Activated CD4-positive, alpha-beta T cell treated with anti-CD3 and anti-CD28 coated beads for 36 hours (primary cell): Measurements from ENCODE around the gene PAX7. TPM values are rescaled to one million over a fixed set of nuclear protein-coding genes. Genes with fewer than 3 reads are reported as not detected.

Experiments used
- ATAC-seq: fragments of 200-7000 bp; cut with Tn5 transposase; one replicate; pipeline ENCODE4 v1.10.0; 2021; ENCODE audit warnings: mild to moderate bottlenecking, moderate library complexity
- CTCF ChIA-PET: fragments of 350-600 bp; sonication (Branson Sonifier 250); formaldehyde crosslinking; loops from one replicate; lab custom pipeline; 2021; ENCODE audit warnings: antibody characterized with exemption; lab: Charles Lee
- POLR2A ChIA-PET: fragments of 350-600 bp; sonication (Branson Sonifier 250); formaldehyde crosslinking; loops from one replicate; lab custom pipeline; 2021; ENCODE audit warnings: antibody characterized with exemption, inconsistent platforms; lab: Charles Lee
- DNase-seq: peaks from one replicate; pipeline ENCODE4 v3.0.0-alpha.2; 2020
- H3K27ac Mint-ChIP-seq: one replicate; pipeline ENCODE4 v1.8.0; 2021; ENCODE audit warnings: mixed read lengths
- H3K27me3 Mint-ChIP-seq: one replicate; pipeline ENCODE4 v1.8.0; 2021; ENCODE audit warnings: mixed read lengths
- H3K36me3 Mint-ChIP-seq: one replicate; pipeline ENCODE4 v1.8.0; 2021; ENCODE audit warnings: low read depth, mixed read lengths
- H3K4me1 Mint-ChIP-seq: one replicate; pipeline ENCODE4 v1.8.0; 2021; ENCODE audit warnings: mixed read lengths
- H3K4me3 Mint-ChIP-seq: one replicate; pipeline ENCODE4 v1.8.0; 2021; ENCODE audit warnings: mild to moderate bottlenecking, moderate library complexity, mixed read lengths
- H3K9me3 Mint-ChIP-seq: one replicate; pipeline ENCODE4 v1.8.0; 2021; ENCODE audit warnings: low read depth, mixed read lengths
- intact Hi-C, 2 experiments: fragments of 100-400 bp; cut with DNase I in 1 of 2; cut with micrococcal nuclease in 1 of 2; formaldehyde crosslinking; loops; one replicate each; pipeline versions ENCODE4 v1.14.2 to v1.15.1; 2022 to 2024; cut with DNase I, micrococcal nuclease
- total RNA-seq, 2 experiments: library from RNA; stranded (reverse); gene quantifications; one replicate each; pipeline ENCODE4 v1.2.3, GENCODE V29; 2021

PAX7 gene
- total RNA-seq, 2 experiments from 2014 or later = not detected

- H3K4me1 Mint-ChIP-seq = peaks cover 21% of the 10 kb centered on the region
- intact Hi-C loops = loop anchor here (5.0 to 10.0 kb wide), 3 partner anchors 530 to 1848 kb away; partner anchors contain the start of genes IGSF21 (in 2 of the 2) and CAMK2N1 (in 1 of the 2)
- CTCF ChIA-PET = no interaction called here
Observed at GRCh38 chr1:18636596-18637508, 6.2 kb downstream of the PAX7 start.

GRCh38 chr1:18637511-18637960 is 6.9 kb downstream of the PAX7 start:
- no peaks in the 10 kb centered on the region for H3K36me3 Mint-ChIP-seq
- H3K9me3 Mint-ChIP-seq = no peaks in the 10 kb centered on the region
- DNase-seq = no peak
- intact Hi-C loops = loop anchor here (5.0 to 10.0 kb wide), 3 partner anchors 530 to 1847 kb away; partner anchors contain the start of genes IGSF21 (in 2 of the 2) and CAMK2N1 (in 1 of the 2)
- H3K4me3 Mint-ChIP-seq = no peak overlapping the region
- peaks cover 87% of the 10 kb centered on the region for H3K27me3 Mint-ChIP-seq
- ChIA-PET POLR2A (interaction anchor here (0.6 kb wide), 1 partner anchor 987 kb away, joined by 4 read pairs; no protein-coding TSS in a partner anchor), CTCF (no interaction called here)
- peaks cover 21% of the 10 kb centered on the region for H3K4me1 Mint-ChIP-seq
- ATAC-seq = no peak
- no peak overlapping the region for H3K27ac Mint-ChIP-seq

More at GRCh38 chr1:18636596-18637508, 6.2 kb downstream of the PAX7 start:
- Mint-ChIP-seq H3K4me3 (no peak overlapping the region), H3K27ac (no peak overlapping the region), H3K27me3 (peaks cover 90% of the 10 kb centered on the region), H3K36me3 (no peaks in the 10 kb centered on the region), H3K9me3 (no peaks in the 10 kb centered on the region)
- DNase-seq (no peak), ATAC-seq (no peak)
- POLR2A ChIA-PET = interaction anchor here (0.6 kb wide), 1 partner anchor 987 kb away, joined by 4 read pairs; no protein-coding TSS in a partner anchor

GRCh38 chr1:18637962-18638834 is 7.6 kb downstream of the PAX7 start:
- intact Hi-C loops = loop anchor here (5.0 to 10.0 kb wide), 3 partner anchors 531 to 1847 kb away; partner anchors contain the start of genes IGSF21 (in 2 of the 2) and CAMK2N1 (in 1 of the 2)

GRCh38 chr1:18638835-18639364 is 8.3 kb downstream of the PAX7 start:
- no peak for ATAC-seq
- Mint-ChIP-seq H3K9me3 (no peaks in the 10 kb centered on the region), H3K27ac (no peak overlapping the region), H3K4me1 (peaks cover 23% of the 10 kb centered on the region), H3K27me3 (peaks cover 83% of the 10 kb centered on the region), H3K4me3 (no peak overlapping the region), H3K36me3 (no peaks in the 10 kb centered on the region)
- DNase-seq = no peak
- ChIA-PET POLR2A (no interaction called here), CTCF (interaction anchor here (0.8 kb wide), 1 partner anchor 185 kb away, joined by 3 read pairs; no protein-coding TSS in a partner anchor)
- intact Hi-C loops = loop anchor here (5.0 to 10.0 kb wide), 3 partner anchors 532 to 1846 kb away; partner anchors contain the start of genes IGSF21 (in 2 of the 2) and CAMK2N1 (in 1 of the 2)

More at GRCh38 chr1:18637962-18638834, 7.6 kb downstream of the PAX7 start:
- no peak for ATAC-seq
- ChIA-PET CTCF (no interaction called here), POLR2A (no interaction called here)
- Mint-ChIP-seq H3K9me3 (no peaks in the 10 kb centered on the region), H3K27ac (no peak overlapping the region), H3K36me3 (no peaks in the 10 kb centered on the region), H3K4me3 (no peak overlapping the region), H3K27me3 (peaks cover 86% of the 10 kb centered on the region), H3K4me1 (peaks cover 21% of the 10 kb centered on the region)
- no peak for DNase-seq

- no peak overlapping the region for H3K4me3 Mint-ChIP-seq
- no peaks in the 10 kb centered on the region for H3K9me3 Mint-ChIP-seq
- no peaks in the 10 kb centered on the region for H3K36me3 Mint-ChIP-seq
- no peak overlapping the region for H3K27ac Mint-ChIP-seq
- H3K4me1 Mint-ChIP-seq = peaks cover 29% of the 10 kb centered on the region
- DNase-seq (no peak), ATAC-seq (no peak)
- ChIA-PET POLR2A (interaction anchor here (0.6 kb wide), 1 partner anchor 323 kb away, joined by 8 read pairs; no protein-coding TSS in a partner anchor), CTCF (interaction anchor here (0.8 kb wide), 1 partner anchor 184 kb away, joined by 3 read pairs; no protein-coding TSS in a partner anchor)
- peaks cover 82% of the 10 kb centered on the region for H3K27me3 Mint-ChIP-seq
- intact Hi-C loops = loop anchor here (5.0 to 10.0 kb wide), 3 partner anchors 532 to 1845 kb away; partner anchors contain the start of genes IGSF21 (in 2 of the 2) and CAMK2N1 (in 1 of the 2)
Observed at GRCh38 chr1:18639368-18640055, 8.9 kb downstream of the PAX7 start.

- Mint-ChIP-seq H3K4me1 (peaks cover 38% of the 10 kb centered on the region), H3K4me3 (no peak overlapping the region), H3K27ac (no peak overlapping the region), H3K27me3 (peaks cover 83% of the 10 kb centered on the region), H3K36me3 (no peaks in the 10 kb centered on the region), H3K9me3 (no peaks in the 10 kb centered on the region)
- CTCF ChIA-PET = no interaction called here
- POLR2A ChIA-PET = no interaction called here
- DNase-seq = no peak
- intact Hi-C loops = no loop called here
- ATAC-seq = no peak
Observed at GRCh38 chr1:18640228-18641004, 9.8 kb downstream of the PAX7 start.

GRCh38 chr1:18641005-18641941 is 10.6 kb downstream of the PAX7 start:
- Mint-ChIP-seq H3K4me1 (peaks cover 43% of the 10 kb centered on the region), H3K9me3 (no peaks in the 10 kb centered on the region), H3K36me3 (no peaks in the 10 kb centered on the region), H3K27ac (no peak overlapping the region), H3K4me3 (no peak overlapping the region), H3K27me3 (peaks cover 84% of the 10 kb centered on the region)
- CTCF ChIA-PET = interaction anchor here (0.5 kb wide), 1 partner anchor 50 kb away, joined by 3 read pairs; no protein-coding TSS in a partner anchor
- no peak for ATAC-seq
- POLR2A ChIA-PET = no interaction called here
- DNase-seq = no peak
- intact Hi-C loops = no loop called here

GRCh38 chr1:18642278-18643095 is 11.8 kb downstream of the PAX7 start:
- H3K36me3 Mint-ChIP-seq = no peaks in the 10 kb centered on the region
- H3K4me3 Mint-ChIP-seq = no peak overlapping the region
- peaks cover 43% of the 10 kb centered on the region for H3K4me1 Mint-ChIP-seq
- H3K27me3 Mint-ChIP-seq = peaks cover 82% of the 10 kb centered on the region
- H3K9me3 Mint-ChIP-seq = no peaks in the 10 kb centered on the region
- POLR2A ChIA-PET = no interaction called here
- CTCF ChIA-PET = interaction anchor here (0.5 kb wide), 1 partner anchor 48 kb away, joined by 3 read pairs; no protein-coding TSS in a partner anchor
- ATAC-seq (no peak), DNase-seq (no peak)
- intact Hi-C loops = loop anchor here in 1 of 2 experiments (1.0 kb wide), 1 partner anchor 10 kb away; no protein-coding TSS in a partner anchor
- no peak overlapping the region for H3K27ac Mint-ChIP-seq
